Measurements from ENCODE around the gene PPP1R37.

PPP1R37 gene

GRCh38 chr19:45128146-45128545, 35.2 kb downstream of the PPP1R37 start:
- TF ChIP-seq FOXP2 (optimal IDR thresholded peaks at IDR 0.05; ENCODE audit: borderline replicate concordance, extremely low read depth, extremely low read length, insufficient read depth) (no peak), TAF1 (IDR thresholded peaks at IDR 0.05; ENCODE audit: borderline replicate concordance, insufficient read depth, low read length) (no peak), POLR2AphosphoS5 (IDR thresholded peaks at IDR 0.05; ENCODE audit: low read depth, low read length) (no peak), REST (IDR thresholded peaks at IDR 0.05; ENCODE audit: insufficient read depth in 1 of 2, low read depth in 2 of 2, low read length in 2 of 2) (no peak), SIN3A (IDR thresholded peaks at IDR 0.05; ENCODE audit: borderline replicate concordance, insufficient read depth, low read length) (no peak)

DNA sequence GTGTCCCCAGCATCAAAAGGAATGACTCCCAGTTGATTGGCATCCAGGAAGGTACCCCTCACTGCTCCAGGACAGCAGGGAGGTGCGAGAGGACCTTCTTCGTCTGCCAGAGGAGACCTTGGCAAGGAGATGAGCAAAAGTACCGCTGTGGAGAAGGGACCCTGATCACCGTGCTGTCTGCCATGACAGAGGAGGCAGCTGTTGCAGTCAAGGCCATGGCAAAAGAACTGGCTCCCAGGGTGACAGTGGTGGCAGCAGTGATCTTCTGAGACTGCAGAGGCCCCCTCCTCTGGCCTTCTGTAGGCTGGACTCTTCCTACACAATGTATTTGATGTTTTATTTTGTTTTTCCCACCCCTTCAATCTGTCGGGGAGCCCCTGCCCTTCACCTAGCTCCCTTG, 35.8 kb downstream of the PPP1R37 start:
- TF ChIP-seq REST (IDR thresholded peaks at IDR 0.05; ENCODE audit: insufficient read depth in 1 of 2, low read depth in 2 of 2, low read length in 2 of 2) (no peak), FOXP2 (optimal IDR thresholded peaks at IDR 0.05; ENCODE audit: borderline replicate concordance, extremely low read depth, extremely low read length, insufficient read depth) (no peak), POLR2AphosphoS5 (IDR thresholded peaks at IDR 0.05; ENCODE audit: low read depth, low read length) (no peak), TAF1 (IDR thresholded peaks at IDR 0.05; ENCODE audit: borderline replicate concordance, insufficient read depth, low read length) (no peak), SIN3A (IDR thresholded peaks at IDR 0.05; ENCODE audit: borderline replicate concordance, insufficient read depth, low read length) (no peak)

DNA sequence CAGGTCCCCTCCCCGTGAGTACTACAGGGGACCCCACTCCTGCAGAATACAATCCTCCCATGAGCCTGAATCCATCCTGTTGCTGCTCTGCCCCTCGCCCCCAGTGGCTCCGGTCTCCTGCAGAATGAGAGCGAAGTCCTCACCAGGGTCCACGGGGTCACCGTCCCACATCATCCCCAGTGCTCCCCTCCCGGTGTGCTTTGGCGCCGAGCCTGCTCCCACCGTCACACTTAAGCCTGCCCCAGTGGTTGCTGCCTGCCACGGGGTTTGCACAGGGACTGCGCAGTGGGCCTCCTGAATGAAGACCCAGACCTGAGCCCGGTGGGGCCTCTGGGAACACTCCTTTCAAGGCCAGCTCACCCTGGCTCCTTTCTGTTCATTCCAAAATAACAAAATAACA, 37.3 kb downstream of the PPP1R37 start:
- no peak for TF ChIP-seq TAF1 (IDR thresholded peaks at IDR 0.05; ENCODE audit: borderline replicate concordance, insufficient read depth, low read length)
- TF ChIP-seq POLR2AphosphoS5 (IDR thresholded peaks at IDR 0.05; ENCODE audit: low read depth, low read length) = no peak
- TF ChIP-seq SIN3A (IDR thresholded peaks at IDR 0.05; ENCODE audit: borderline replicate concordance, insufficient read depth, low read length) = no peak
- TF ChIP-seq FOXP2 (optimal IDR thresholded peaks at IDR 0.05; ENCODE audit: borderline replicate concordance, extremely low read depth, extremely low read length, insufficient read depth) = no peak
- no peak for TF ChIP-seq REST (IDR thresholded peaks at IDR 0.05; ENCODE audit: insufficient read depth in 1 of 2, low read depth in 2 of 2, low read length in 2 of 2)

GRCh38 chr19:45130888-45131615, 38.1 kb downstream of the PPP1R37 start:
- TF ChIP-seq REST (IDR thresholded peaks at IDR 0.05; ENCODE audit: insufficient read depth in 1 of 2, low read depth in 2 of 2, low read length in 2 of 2) (no peak), TAF1 (IDR thresholded peaks at IDR 0.05; ENCODE audit: borderline replicate concordance, insufficient read depth, low read length) (no peak), POLR2AphosphoS5 (IDR thresholded peaks at IDR 0.05; ENCODE audit: low read depth, low read length) (no peak), SIN3A (IDR thresholded peaks at IDR 0.05; ENCODE audit: borderline replicate concordance, insufficient read depth, low read length) (no peak), FOXP2 (optimal IDR thresholded peaks at IDR 0.05; ENCODE audit: borderline replicate concordance, extremely low read depth, extremely low read length, insufficient read depth) (no peak)
